Measurements from ENCODE around the gene BBS1.
A peak's percentile ranks its signal among the peaks of the same experiment; 100 is the strongest.
"Not testable (repeated sequence)": the region's sequence is repeated elsewhere in the genome, so short reads cannot be mapped to it uniquely, and the experiment has no call there.

Gene BBS1

GRCh38 chr11:66510271-66510989 is at the start of gene BBS1:
Gene BBS1 (plus strand): TSS chr11:66510635. CDS start chr11:66510660, 25 bp downstream.
- DNase-seq = peak; percentile 84

DNA sequence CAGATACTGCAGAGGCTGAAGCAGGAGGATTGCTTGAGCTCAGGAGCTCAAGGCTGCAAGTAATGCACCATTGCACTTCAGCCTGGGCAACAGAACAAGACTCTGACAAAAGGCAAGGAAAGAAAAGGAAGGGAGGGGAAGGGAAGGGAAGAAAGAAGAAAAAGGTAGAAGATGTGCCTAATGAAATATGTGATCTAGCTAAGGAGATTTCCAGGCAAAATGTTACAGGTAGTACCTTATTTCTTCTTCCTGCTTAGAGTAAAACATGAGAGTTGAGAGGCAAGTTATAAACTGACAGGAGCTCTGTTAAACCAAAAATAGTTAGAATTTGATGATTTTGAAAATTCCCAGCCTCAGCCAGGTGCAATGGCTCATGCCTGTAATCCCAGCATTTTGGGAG is 48.4 kb upstream of the BBS1 start:
- no peak for DNase-seq

DNA sequence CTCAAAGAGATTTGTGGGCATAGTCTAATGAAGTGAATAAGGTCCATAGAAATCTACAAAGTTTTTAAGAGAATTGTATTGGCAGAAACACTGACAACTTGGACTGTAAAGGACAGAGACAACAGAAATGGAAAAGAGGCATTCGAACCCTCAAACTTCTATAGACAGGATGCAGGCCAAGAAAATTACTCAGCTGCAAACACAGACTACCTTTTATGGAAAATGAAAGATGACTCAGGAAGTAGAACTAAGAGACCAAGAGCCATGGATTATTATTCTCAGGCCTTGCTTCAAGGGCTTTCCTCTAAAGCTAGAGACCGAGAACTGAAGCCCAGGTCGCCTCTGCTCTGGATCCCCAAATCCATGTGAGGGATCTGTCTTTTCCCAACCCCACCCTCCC is 47.5 kb upstream of the BBS1 start:
- DNase-seq = no peak

DNA sequence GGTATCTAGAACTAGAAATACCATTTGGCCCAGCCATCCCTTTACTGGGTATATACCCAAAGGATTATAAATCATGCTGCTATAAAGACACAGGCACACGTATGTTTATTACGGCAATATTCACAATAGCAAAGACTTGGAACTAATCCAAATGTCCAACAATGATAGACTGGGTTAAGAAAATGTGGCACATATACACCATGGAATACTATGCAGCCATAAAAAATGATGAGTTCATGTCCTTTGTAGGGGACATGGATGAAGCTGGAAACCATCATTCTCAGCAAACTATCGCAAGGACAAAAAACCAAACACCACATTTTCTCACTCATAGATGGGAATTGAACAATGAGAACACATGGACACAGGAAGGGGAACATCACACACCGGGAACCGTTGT is 46.3 kb upstream of the BBS1 start:
- DNase-seq = not testable (repeated sequence)

- DNase-seq = no peak
These were observed 45.5 kb upstream of the BBS1 start for GRCh38 chr11:66464916-66465315.

- no peak for DNase-seq
These were observed 44.8 kb upstream of the BBS1 start for GRCh38 chr11:66465373-66466224.

- peak; percentile 95 for DNase-seq
These were observed 44.0 kb upstream of the BBS1 start, which contains the start of gene PELI3 for GRCh38 chr11:66466225-66467033. Gene PELI3 (plus strand): TSS chr11:66466905. CDS start chr11:66468129, 1,224 bp downstream.

DNA sequence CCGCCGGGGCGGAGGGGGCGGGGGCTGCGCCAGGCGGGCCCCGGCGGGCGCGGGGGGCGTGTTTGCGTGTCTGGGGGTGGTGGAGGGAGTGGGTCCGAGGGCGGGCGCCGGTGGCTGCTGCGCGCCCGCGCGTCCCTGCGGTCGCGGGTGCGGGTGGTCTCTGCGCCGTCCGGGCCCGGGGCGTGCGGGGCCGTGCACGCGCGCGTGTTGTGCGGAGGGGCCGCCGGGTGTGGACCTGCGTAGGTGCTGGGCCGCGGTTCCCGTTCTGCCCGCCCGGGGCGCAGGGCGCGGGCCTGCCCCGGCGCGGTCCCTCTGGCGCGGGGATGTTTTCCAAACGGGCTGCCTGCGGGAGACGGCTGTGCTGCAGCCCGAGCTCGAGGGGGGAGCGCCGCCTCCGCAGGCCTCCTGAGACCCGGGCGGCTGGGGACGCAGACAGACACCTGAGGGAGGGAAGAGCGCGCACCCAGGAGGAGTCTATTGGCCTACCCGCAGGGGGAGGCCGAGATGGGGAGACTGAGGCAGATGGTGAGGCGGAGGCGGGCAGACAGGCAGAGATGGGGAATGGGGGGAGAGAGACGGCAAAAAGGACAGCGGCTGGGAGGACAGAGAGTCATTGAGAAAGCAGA is 43.3 kb upstream of the BBS1 start:
- DNase-seq = no peak

GRCh38 chr11:66467756-66468155 is 42.7 kb upstream of the BBS1 start:
- peak; percentile 31 for DNase-seq

GRCh38 chr11:66468691-66469090 is 41.7 kb upstream of the BBS1 start:
- no peak for DNase-seq

GRCh38 chr11:66469441-66469840 is 41.0 kb upstream of the BBS1 start:
- no peak for DNase-seq

DNA sequence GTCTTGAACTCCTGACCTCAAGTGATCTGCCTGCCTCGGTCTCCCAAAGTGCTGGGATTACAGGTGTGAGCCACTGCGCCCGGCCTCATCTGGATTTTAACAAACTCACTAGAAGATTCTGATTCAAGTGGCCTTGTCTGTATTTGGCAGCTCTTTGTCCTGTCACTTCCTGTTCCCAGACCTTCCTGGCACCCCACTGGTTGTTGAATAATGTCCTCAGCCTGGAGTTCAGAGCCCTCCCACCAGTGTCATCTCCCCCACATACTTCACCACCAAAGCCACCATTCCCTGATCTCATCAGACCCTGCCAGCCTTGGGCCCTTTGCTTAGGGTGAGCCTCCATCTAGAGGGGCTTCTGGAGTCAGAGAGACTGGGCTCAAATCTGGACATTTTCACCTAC is 40.4 kb upstream of the BBS1 start:
- no peak for DNase-seq

DNA sequence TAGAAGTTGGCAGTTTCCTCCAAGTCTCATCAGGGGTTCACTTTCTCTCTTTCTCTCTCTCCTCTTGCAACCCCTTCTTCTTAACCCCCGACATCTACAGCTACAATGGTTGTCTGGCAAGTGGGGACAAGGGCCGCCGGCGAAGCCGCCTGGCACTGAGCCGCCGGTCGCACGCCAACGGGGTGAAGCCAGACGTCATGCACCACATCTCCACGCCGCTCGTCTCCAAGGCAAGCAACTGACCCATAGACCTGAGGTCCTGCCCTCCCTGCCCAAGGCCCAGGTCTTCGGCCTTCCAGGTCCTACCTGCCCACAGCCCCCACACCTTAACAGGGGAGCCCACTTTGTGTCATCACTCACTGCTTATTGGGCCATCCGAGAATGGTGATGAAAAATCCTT is 39.3 kb upstream of the BBS1 start:
- DNase-seq = no peak

- no peak for DNase-seq
These were observed 38.4 kb upstream of the BBS1 start for GRCh38 chr11:66472054-66472453.

GRCh38 chr11:66473167-66473566 is 37.3 kb upstream of the BBS1 start:
- DNase-seq = no peak

GRCh38 chr11:66473608-66474515 is 36.6 kb upstream of the BBS1 start:
- DNase-seq = no peak

GRCh38 chr11:66475349-66476172 is 34.9 kb upstream of the BBS1 start:
- no peak for DNase-seq

GRCh38 chr11:66476173-66476840 is 34.1 kb upstream of the BBS1 start:
- no peak for DNase-seq

- no peak for DNase-seq
These were observed 33.6 kb upstream of the BBS1 start for GRCh38 chr11:66476841-66477251.
